Gastroesophageal sphincter (tissue), 3 donors: ENCODE measurements around the gene WNK2.

Experiments
- CTCF ChIP-seq, 4 experiments: fragments of 200-600 bp in 2 of 4; fragments of 450-650 bp in 2 of 4; sonication (generic) in 1 of 4; IDR thresholded peaks; one replicate each; pipeline ENCODE4 v1.5.1; 2017 to 2019; ENCODE audit warnings: antibody characterized with exemption in 4 of 4, mild to moderate bottlenecking in 2 of 4, moderate library complexity in 2 of 4
- POLR2A ChIP-seq, 2 donors: fragments of 450-650 bp; IDR thresholded peaks; one replicate each; pipeline ENCODE4 v1.6.1; 2017; ENCODE audit warnings: antibody characterized with exemption in 2 of 2, mild to moderate bottlenecking in 2 of 2, moderate library complexity in 1 of 2
- POLR2AphosphoS5 ChIP-seq: sonication (generic); formaldehyde crosslinking; IDR thresholded peaks from one replicate; pipeline ENCODE4 v1.6.1; 2017; ENCODE audit warnings: antibody characterized with exemption

GRCh38 chr9:93187047-93187446 is 3.1 kb downstream of the WNK2 start:
- TF ChIP-seq POLR2A (IDR thresholded peaks at IDR 0.05) (no peak), POLR2AphosphoS5 (no peak), CTCF (IDR thresholded peaks at IDR 0.05) (no peak)
